Activated B cell treated with CpG ODN at 0.5 μM for 24 hours (primary cell): ENCODE data around the gene MT1H. TPM values are rescaled to one million over a fixed set of nuclear protein-coding genes. Genes with fewer than 3 reads are reported as not detected.

Experiments used
- ATAC-seq: fragments of 200-7000 bp; cut with Tn5 transposase; one replicate; pipeline ENCODE4 v1.10.0; 2021; ENCODE audit warnings: low read depth, mild to moderate bottlenecking, moderate library complexity
- CTCF ChIA-PET: fragments of 350-600 bp; sonication (Branson Sonifier 250); formaldehyde crosslinking; loops from one replicate; lab custom pipeline; 2021; ENCODE audit warnings: antibody characterized with exemption; lab: Charles Lee
- POLR2A ChIA-PET: fragments of 350-600 bp; sonication (Branson Sonifier 250); formaldehyde crosslinking; loops from one replicate; lab custom pipeline; 2021; ENCODE audit warnings: antibody characterized with exemption; lab: Charles Lee
- DNase-seq: peaks from one replicate; pipeline ENCODE4 v3.0.0; 2022
- H3K27ac Mint-ChIP-seq: one replicate; pipeline ENCODE4 v1.8.0; 2020; ENCODE audit warnings: mixed read lengths
- H3K27me3 Mint-ChIP-seq: one replicate; pipeline ENCODE4 v1.8.0; 2021; ENCODE audit warnings: mixed read lengths
- H3K36me3 Mint-ChIP-seq: one replicate; pipeline ENCODE4 v1.8.0; 2021; ENCODE audit warnings: low read depth, mixed read lengths
- H3K4me1 Mint-ChIP-seq: one replicate; pipeline ENCODE4 v1.8.0; 2021; ENCODE audit warnings: mixed read lengths
- H3K4me3 Mint-ChIP-seq: one replicate; pipeline ENCODE4 v1.8.0; 2020; ENCODE audit warnings: mild to moderate bottlenecking, mixed read lengths
- H3K9me3 Mint-ChIP-seq: one replicate; pipeline ENCODE4 v1.8.0; 2020; ENCODE audit warnings: mixed read lengths
- intact Hi-C: fragments of 100-400 bp; cut with micrococcal nuclease; formaldehyde crosslinking; loops from one replicate; pipeline ENCODE4 v1.15.1; 2024
- total RNA-seq: library from RNA; stranded (reverse); gene quantifications from 2 replicates; pipeline ENCODE4 v1.2.3, GENCODE V29; 2022
- TF ChIP-seq, protein P1 (sequence below): fragments of 200-600 bp; IDR thresholded peaks from one replicate; pipeline ENCODE4 v1.8.0; 2022; ENCODE audit warnings: antibody characterized with exemption, mild to moderate bottlenecking

MT1H gene
- total RNA-seq, 1 donor from 2014 or later = 1.3 TPM

DNA sequence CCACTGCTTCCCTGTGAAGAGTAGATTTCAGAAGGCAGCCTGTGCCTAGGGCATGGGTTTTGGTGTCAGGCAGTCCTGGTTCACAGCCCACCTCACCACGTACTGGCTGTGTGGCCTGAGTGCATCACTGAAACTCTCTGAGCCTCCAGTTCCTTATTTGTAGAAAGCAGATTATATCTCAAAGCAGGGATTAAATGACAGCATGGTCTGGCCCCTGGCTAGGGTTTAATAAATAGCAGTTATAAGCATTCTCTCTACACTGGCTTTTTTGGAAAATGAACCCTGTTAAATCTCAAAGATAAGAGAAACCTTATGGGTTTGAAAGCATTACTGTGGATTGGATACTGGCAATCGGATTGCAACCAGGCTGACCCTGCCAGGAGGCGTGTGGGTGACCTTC, 40.1 kb upstream of the MT1H start:
- H3K27ac Mint-ChIP-seq = peak overlapping the region; percentile 64
- ChIA-PET POLR2A (interaction anchor here (1.0 to 1.3 kb wide), 4 partner anchors 11 to 54 kb away, joined by 3 to 6 read pairs (median 4); partner anchors contain the start of gene MT2A), CTCF (interaction anchor here (1.1 to 1.7 kb wide), 4 partner anchors 19 to 72 kb away, joined by 3 to 6 read pairs (median 4); partner anchors contain the start of gene MT2A)
- peaks cover 43% of the 10 kb centered on the region for H3K27me3 Mint-ChIP-seq
- intact Hi-C loops = no loop called here
- no peak for DNase-seq
- TF ChIP-seq, protein P1, sequence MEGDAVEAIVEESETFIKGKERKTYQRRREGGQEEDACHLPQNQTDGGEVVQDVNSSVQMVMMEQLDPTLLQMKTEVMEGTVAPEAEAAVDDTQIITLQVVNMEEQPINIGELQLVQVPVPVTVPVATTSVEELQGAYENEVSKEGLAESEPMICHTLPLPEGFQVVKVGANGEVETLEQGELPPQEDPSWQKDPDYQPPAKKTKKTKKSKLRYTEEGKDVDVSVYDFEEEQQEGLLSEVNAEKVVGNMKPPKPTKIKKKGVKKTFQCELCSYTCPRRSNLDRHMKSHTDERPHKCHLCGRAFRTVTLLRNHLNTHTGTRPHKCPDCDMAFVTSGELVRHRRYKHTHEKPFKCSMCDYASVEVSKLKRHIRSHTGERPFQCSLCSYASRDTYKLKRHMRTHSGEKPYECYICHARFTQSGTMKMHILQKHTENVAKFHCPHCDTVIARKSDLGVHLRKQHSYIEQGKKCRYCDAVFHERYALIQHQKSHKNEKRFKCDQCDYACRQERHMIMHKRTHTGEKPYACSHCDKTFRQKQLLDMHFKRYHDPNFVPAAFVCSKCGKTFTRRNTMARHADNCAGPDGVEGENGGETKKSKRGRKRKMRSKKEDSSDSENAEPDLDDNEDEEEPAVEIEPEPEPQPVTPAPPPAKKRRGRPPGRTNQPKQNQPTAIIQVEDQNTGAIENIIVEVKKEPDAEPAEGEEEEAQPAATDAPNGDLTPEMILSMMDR = no peak
- H3K9me3 Mint-ChIP-seq = no peaks in the 10 kb centered on the region
- peaks cover 47% of the 10 kb centered on the region for H3K4me1 Mint-ChIP-seq
- no peak overlapping the region for H3K4me3 Mint-ChIP-seq
- no peak for ATAC-seq
- H3K36me3 Mint-ChIP-seq = no peaks in the 10 kb centered on the region

DNA sequence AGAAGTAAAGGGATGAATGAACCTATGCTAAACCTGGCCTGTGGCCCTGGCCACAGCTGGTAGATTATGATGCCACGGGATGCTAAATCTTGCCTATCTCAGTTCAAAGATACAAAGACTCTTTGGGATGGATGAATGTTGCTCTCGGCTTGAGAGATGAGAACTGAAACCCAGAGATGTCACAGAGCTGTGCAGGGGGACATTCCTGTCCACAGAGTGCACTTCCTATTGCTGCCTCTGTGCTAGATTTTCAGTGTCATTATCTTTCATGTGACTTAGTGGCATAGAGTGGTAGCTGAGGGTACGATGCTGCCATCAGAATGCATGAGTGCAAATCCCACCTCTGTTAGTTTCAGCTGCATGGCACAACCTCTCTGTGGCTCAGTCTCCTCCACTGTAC, 39.5 kb upstream of the MT1H start:
- Mint-ChIP-seq H3K4me1 (peaks cover 47% of the 10 kb centered on the region), H3K27me3 (peaks cover 43% of the 10 kb centered on the region), H3K36me3 (no peaks in the 10 kb centered on the region), H3K4me3 (peak overlapping the region; percentile 50), H3K9me3 (no peaks in the 10 kb centered on the region), H3K27ac (peak overlapping the region; percentile 64)
- POLR2A ChIA-PET = interaction anchor here (0.9 to 1.3 kb wide), 5 partner anchors 10 to 53 kb away, joined by 3 to 6 read pairs (median 3); partner anchors contain the start of gene MT2A
- peak; percentile 95 for ATAC-seq
- TF ChIP-seq, protein P1 = no peak
- CTCF ChIA-PET = interaction anchor here (0.7 to 1.7 kb wide), 5 partner anchors 13 to 72 kb away, joined by 3 to 6 read pairs (median 4); partner anchors contain the start of gene MT2A
- intact Hi-C loops = loop anchor here (1.0 to 10.0 kb wide), 5 partner anchors 13 to 305 kb away; partner anchors contain the start of genes HERPUD1 and MT1X
- no peak for DNase-seq

DNA sequence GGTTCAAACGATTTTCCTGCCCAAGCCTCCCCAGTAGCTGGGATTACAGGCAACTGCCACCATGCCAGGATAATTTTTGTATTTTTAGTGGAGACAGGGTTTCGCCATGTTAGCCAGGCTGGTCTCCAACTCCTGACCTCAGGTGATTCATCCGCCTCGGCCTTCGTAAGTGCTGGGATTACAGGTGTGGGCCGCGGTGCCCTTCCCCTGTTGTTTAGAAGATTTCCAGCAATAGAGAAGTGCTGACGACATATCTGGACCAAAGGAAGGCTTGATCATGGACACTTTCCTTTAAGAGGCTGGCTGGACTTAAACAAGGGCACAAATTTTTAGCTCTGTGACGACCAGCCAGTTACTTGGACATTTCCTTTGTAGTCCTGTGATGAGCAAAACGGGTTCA, 38.4 kb upstream of the MT1H start:
- intact Hi-C loops = loop anchor here (5.0 to 10.0 kb wide), 2 partner anchors 41 to 304 kb away; partner anchors contain the start of gene HERPUD1
- peaks cover 43% of the 10 kb centered on the region for H3K4me1 Mint-ChIP-seq
- DNase-seq (no peak), ATAC-seq (no peak)
- CTCF ChIA-PET = interaction anchor here (1.5 to 1.7 kb wide), 2 partner anchors 30 to 71 kb away, joined by 5 to 6 read pairs; no protein-coding TSS in a partner anchor
- TF ChIP-seq, protein P1 = no peak
- POLR2A ChIA-PET = no interaction called here
- H3K4me3 Mint-ChIP-seq = no peak overlapping the region
- no peaks in the 10 kb centered on the region for H3K36me3 Mint-ChIP-seq
- H3K27ac Mint-ChIP-seq = no peak overlapping the region
- H3K27me3 Mint-ChIP-seq = peaks cover 35% of the 10 kb centered on the region
- no peaks in the 10 kb centered on the region for H3K9me3 Mint-ChIP-seq

DNA sequence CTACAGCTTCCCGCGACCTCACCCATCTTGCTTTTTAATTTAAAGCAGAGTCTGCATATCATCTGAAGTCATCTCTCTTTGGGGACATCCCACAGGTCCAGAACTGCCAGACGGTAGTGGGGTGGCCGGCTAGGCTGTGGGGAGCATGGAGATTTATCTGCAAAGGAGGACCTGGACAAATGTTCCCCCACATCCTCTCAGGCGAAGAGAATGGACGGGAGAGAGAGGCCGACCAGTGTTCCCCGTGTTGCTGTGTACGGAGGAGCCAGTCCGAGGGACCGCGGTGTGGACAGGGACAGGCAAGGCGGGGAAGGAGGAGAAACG, 37.8 kb upstream of the MT1H start:
- no peaks in the 10 kb centered on the region for H3K36me3 Mint-ChIP-seq
- H3K27me3 Mint-ChIP-seq = peaks cover 36% of the 10 kb centered on the region
- no peaks in the 10 kb centered on the region for H3K9me3 Mint-ChIP-seq
- ChIA-PET CTCF (no interaction called here), POLR2A (no interaction called here)
- peaks cover 43% of the 10 kb centered on the region for H3K4me1 Mint-ChIP-seq
- TF ChIP-seq, protein P1 = no peak
- no peak for DNase-seq
- peak overlapping the region; percentile 65 for H3K4me3 Mint-ChIP-seq
- intact Hi-C loops = loop anchor here (5.0 to 10.0 kb wide), 2 partner anchors 41 to 303 kb away; partner anchors contain the start of gene HERPUD1
- ATAC-seq = no peak
- no peak overlapping the region for H3K27ac Mint-ChIP-seq

DNA sequence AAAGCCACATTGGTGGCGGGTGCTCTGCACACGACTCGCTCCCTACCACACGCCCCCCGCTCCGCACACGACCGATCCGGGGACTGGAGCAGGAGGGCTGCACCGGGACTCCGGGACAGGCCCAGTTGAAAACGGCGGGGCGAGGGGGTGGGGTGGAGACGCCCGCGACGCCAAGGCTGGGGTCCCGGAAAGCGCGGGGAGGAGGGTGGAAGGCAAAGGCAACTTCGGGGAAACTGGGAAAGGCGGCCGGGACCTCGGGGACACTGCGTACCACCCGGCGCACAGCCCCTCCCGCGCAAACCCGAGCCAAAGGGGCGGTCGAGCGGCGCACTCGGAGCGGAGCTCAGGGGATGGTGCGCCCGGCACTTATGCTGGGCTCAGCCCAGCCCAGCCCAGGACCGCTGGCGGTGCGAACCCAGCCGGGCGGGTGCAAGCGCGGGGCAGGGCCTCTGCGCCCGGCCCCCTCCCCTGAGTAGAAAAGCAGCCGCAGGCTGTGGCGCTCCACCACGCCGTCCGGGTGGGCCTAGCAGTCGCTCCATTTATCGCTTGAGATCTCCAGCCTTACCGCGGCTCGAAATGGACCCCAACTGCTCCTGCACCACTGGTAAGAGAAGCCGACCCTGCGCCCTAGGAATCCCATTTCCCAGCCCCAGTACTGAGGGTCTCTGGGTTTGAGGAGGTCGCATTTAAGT, 37.3 kb upstream of the MT1H start, which contains the start of gene MT1M:
MT1M (plus strand) TSS at position 504 of the 692 bp plus-strand sequence; CDS start at position 577, 73 bp downstream.
- CTCF ChIA-PET = no interaction called here
- POLR2A ChIA-PET = no interaction called here
- no peak within 1 kb of the TSS for H3K27ac Mint-ChIP-seq
- TF ChIP-seq, protein P1 = no peak
- peak within 1 kb of the TSS; percentile 65 for H3K4me3 Mint-ChIP-seq
- DNase-seq (no peak), ATAC-seq (no peak)
- no peaks in the 10 kb centered on the region for H3K36me3 Mint-ChIP-seq
- H3K27me3 Mint-ChIP-seq = peaks cover 39% of the 10 kb centered on the region
- peaks cover 43% of the 10 kb centered on the region for H3K4me1 Mint-ChIP-seq
- intact Hi-C loops = loop anchor here (5.0 to 10.0 kb wide), 2 partner anchors 40 to 302 kb away; partner anchors contain the start of gene HERPUD1
- no peaks in the 10 kb centered on the region for H3K9me3 Mint-ChIP-seq
